ENCODE measurements around the gene ELANE. TPM values are rescaled to one million over a fixed set of nuclear protein-coding genes. Genes with fewer than 3 reads are reported as not detected.
"Not testable (repeated sequence)": the region's sequence is repeated elsewhere in the genome, so short reads cannot be mapped to it uniquely, and the experiment has no call there.

The ELANE gene
- total RNA-seq, 2 donors from 2014 or later = 0.67 to 0.83 TPM

GRCh38 chr19:813219-814151, 38.6 kb upstream of the ELANE start:
- Histone ChIP-seq H3K27ac (no peak overlapping the region), H3K27me3 (no peaks in the 10 kb centered on the region), H3K36me3 (peaks cover 46% of the 10 kb centered on the region), H3K4me3 (no peak overlapping the region), H3K9me3 (no peaks in the 10 kb centered on the region), H3K4me1 (no peaks in the 10 kb centered on the region)
- no peak for TF ChIP-seq CTCF (IDR thresholded peaks at IDR 0.05)
- DNase-seq (ENCODE audit: low spot score) = no peak

GRCh38 chr19:814152-815078, 37.7 kb upstream of the ELANE start:
- TF ChIP-seq CTCF (IDR thresholded peaks at IDR 0.05) = no peak
- Histone ChIP-seq H3K27ac (no peak overlapping the region), H3K36me3 (peaks cover 36% of the 10 kb centered on the region), H3K4me1 (no peaks in the 10 kb centered on the region), H3K4me3 (no peak overlapping the region), H3K27me3 (no peaks in the 10 kb centered on the region), H3K9me3 (no peaks in the 10 kb centered on the region)
- DNase-seq (ENCODE audit: low spot score) = no peak

GRCh38 chr19:815079-815774, 36.9 kb upstream of the ELANE start:
- Histone ChIP-seq H3K9me3 (no peaks in the 10 kb centered on the region), H3K4me1 (no peaks in the 10 kb centered on the region), H3K4me3 (no peak overlapping the region), H3K36me3 (peaks cover 28% of the 10 kb centered on the region), H3K27ac (no peak overlapping the region), H3K27me3 (no peaks in the 10 kb centered on the region)
- no peak for DNase-seq (ENCODE audit: low spot score)
- no peak for TF ChIP-seq CTCF (IDR thresholded peaks at IDR 0.05)

GRCh38 chr19:815775-816499, 36.2 kb upstream of the ELANE start:
- Histone ChIP-seq H3K4me1 (no peaks in the 10 kb centered on the region), H3K27me3 (no peaks in the 10 kb centered on the region), H3K9me3 (no peaks in the 10 kb centered on the region), H3K36me3 (peaks cover 21% of the 10 kb centered on the region), H3K4me3 (no peak overlapping the region), H3K27ac (no peak overlapping the region)
- no peak for DNase-seq (ENCODE audit: low spot score)
- no peak for TF ChIP-seq CTCF (IDR thresholded peaks at IDR 0.05)

GRCh38 chr19:816500-816857, 35.6 kb upstream of the ELANE start:
- TF ChIP-seq CTCF (IDR thresholded peaks at IDR 0.05) = no peak
- no peaks in the 10 kb centered on the region for H3K9me3 ChIP-seq
- H3K4me1 ChIP-seq = peaks cover 0 to 5% of the 10 kb centered on the region in 2 donors
- peaks cover 16% of the 10 kb centered on the region for H3K36me3 ChIP-seq
- DNase-seq (ENCODE audit: low spot score) = no peak
- no peak overlapping the region for H3K27ac ChIP-seq
- no peak overlapping the region for H3K4me3 ChIP-seq
- H3K27me3 ChIP-seq = no peaks in the 10 kb centered on the region

GRCh38 chr19:820212-820611, 31.9 kb upstream of the ELANE start:
- not testable (repeated sequence) for H3K36me3 ChIP-seq; DNase-seq (ENCODE audit: low spot score); H3K4me3 ChIP-seq; H3K27me3 ChIP-seq; H3K27ac ChIP-seq; H3K9me3 ChIP-seq
- peaks cover 0 to 18% of the 10 kb centered on the region in 2 donors for H3K4me1 ChIP-seq
